ENCODE results near the gene KRTAP10-1. TPM values are rescaled to one million over a fixed set of nuclear protein-coding genes. Genes with fewer than 3 reads are reported as not detected.
A peak's percentile ranks its signal among the peaks of the same experiment; 100 is the strongest.

Gene KRTAP10-1
- total and polyA plus RNA-seq, 2 of the 8 experiments (the other 6 are each of a cell fraction or from before 2014, with no cell fraction given), result 0.08 TPM; not detected in 1

- no peak overlapping the region for H3K14ac ChIP-seq (ENCODE audit: insufficient read length)
- H2AFZ ChIP-seq (ENCODE audit: low read length), result no peak overlapping the region
- no peak for FAIRE-seq
- H3K79me2 ChIP-seq (ENCODE audit: control insufficient read depth in 1 of 2, insufficient read depth in 2 of 2, low read length in 2 of 2), result no peaks in the 10 kb centered on the region
- H2BK15ac ChIP-seq (ENCODE audit: low read length), result peak overlapping the region; percentile 72; the same call in 1 of the 2 replicates
- no peak overlapping the region for H3K56ac ChIP-seq (replicated peaks; ENCODE audit: insufficient read length, low read depth, low read length)
- peaks cover 0 to 3% (median 0%) of the 10 kb centered on the region in 4 experiments; a peak in 1 of 7 replicates for H3K27me3 ChIP-seq (replicated peaks in 1 of 4; ENCODE audit: control insufficient read depth in 3 of 4, extremely low read depth in 1 of 4, insufficient read depth in 3 of 4, low read length in 3 of 4)
- H3K79me1 ChIP-seq (ENCODE audit: low read depth, low read length), result peaks cover 3% of the 10 kb centered on the region; the same call in 1 of the 2 replicates
- no peak overlapping the region for H3K4me3 ChIP-seq (ENCODE audit: extremely low read depth in 1 of 4, insufficient read depth in 2 of 4, low read depth in 3 of 4, low read length in 4 of 4)
- H4K91ac ChIP-seq (replicated peaks; ENCODE audit: insufficient read length, low read length), result no peak overlapping the region
- H2BK5ac ChIP-seq (ENCODE audit: low read depth, low read length), result no peak overlapping the region
- no peak overlapping the region for H3K4ac ChIP-seq (replicated peaks; ENCODE audit: insufficient read length, low read depth, low read length)
- H3K18ac ChIP-seq (ENCODE audit: extremely low read depth, low read length), result no peak overlapping the region
- H2AK5ac ChIP-seq (ENCODE audit: low read depth, low read length), result no peak overlapping the region
- no peak overlapping the region for H3K4me2 ChIP-seq (ENCODE audit: insufficient read depth in 1 of 2, low read depth in 2 of 2, low read length in 2 of 2)
- H4K8ac ChIP-seq (ENCODE audit: extremely low read depth, insufficient read depth, low read length), result no peak overlapping the region
- TF ChIP-seq ASH2L (IDR thresholded peaks at IDR 0.05; ENCODE audit: low read length), result no peak
- no peak for TF ChIP-seq EP300 (IDR thresholded peaks at IDR 0.05; ENCODE audit: borderline replicate concordance in 1 of 2, low read depth in 2 of 2, low read length in 2 of 2)
- TF ChIP-seq EZH2 (IDR thresholded peaks at IDR 0.05; ENCODE audit: low read depth, low read length, severe bottlenecking), result no peak
- no peak for TF ChIP-seq RNF2 (IDR thresholded peaks at IDR 0.05; ENCODE audit: borderline replicate concordance, low read depth, low read length, missing control alignments, poor library complexity, severe bottlenecking)
- TF ChIP-seq CBX8 (IDR thresholded peaks at IDR 0.05; ENCODE audit: borderline replicate concordance, low read depth, low read length), result no peak
- TF ChIP-seq RAD21 (IDR thresholded peaks at IDR 0.05 in 1 of 2, conservative IDR thresholded peaks at IDR 0.05 in 1 of 2; ENCODE audit: low read depth in 2 of 2, low read length in 2 of 2), result no peak
- TF ChIP-seq TBP (IDR thresholded peaks at IDR 0.05; ENCODE audit: low read depth, low read length), result no peak
- no peak for TF ChIP-seq SIX5 (IDR thresholded peaks at IDR 0.05; ENCODE audit: low read depth, low read length)
- no peak for TF ChIP-seq CEBPB (IDR thresholded peaks at IDR 0.05; ENCODE audit: low read depth, low read length)
- no peak for TF ChIP-seq CREB1 (IDR thresholded peaks at IDR 0.05)
- TF ChIP-seq NRF1 (IDR thresholded peaks at IDR 0.05; ENCODE audit: low read depth, low read length), result no peak
- 77% methylated on average over 12 of the region's 12 CpGs; no CpG with 5 or more reads in 1 of the 2 experiments for WGBS, 2 experiments (ENCODE audit: extremely low coverage in 1 of 2, insufficient coverage in 1 of 2, insufficient read length in 1 of 2, insufficient replicate concordance in 2 of 2, low coverage in 1 of 2, low lambda C conversion rate in 2 of 2, missing lambda C conversion rate in 1 of 2)
- no peak overlapping the region for H2BK12ac ChIP-seq (ENCODE audit: low read depth, low read length)
- no peaks in the 10 kb centered on the region for H3K36me3 ChIP-seq (ENCODE audit: control insufficient read depth in 2 of 4, insufficient read depth in 4 of 4, low read length in 3 of 4)
- no peaks in the 10 kb centered on the region; a peak in 1 of 7 replicates for H3K4me1 ChIP-seq (replicated peaks in 1 of 4; ENCODE audit: control insufficient read depth in 3 of 4, insufficient read depth in 4 of 4, low read length in 3 of 4)
- no peak overlapping the region; a peak in 1 of 7 replicates for H3K9ac ChIP-seq (replicated peaks in 1 of 4; ENCODE audit: extremely low read depth in 1 of 4, low read depth in 3 of 4, low read length in 3 of 4)
- ChIA-PET CTCF (ENCODE audit: partially characterized antibody) (interaction anchor here (0.6 to 1.6 kb wide), 3 partner anchors 10 to 55 kb away, joined by 3 to 5 read pairs (median 3); no protein-coding TSS in a partner anchor), POLR2A (ENCODE audit: partially characterized antibody) (interaction anchor here (1.1 kb wide), 1 partner anchor 13 kb away, joined by 3 read pairs; no protein-coding TSS in a partner anchor)
- no peak overlapping the region for H4K5ac ChIP-seq (ENCODE audit: insufficient read length, low read depth, low read length)
- no peak overlapping the region for H3K27ac ChIP-seq (ENCODE audit: low read depth, low read length)
- H3K23ac ChIP-seq (ENCODE audit: insufficient read length), result no peak overlapping the region
- peaks cover 0 to 15% of the 10 kb centered on the region in 2 experiments; a peak in 1 of 4 replicates for H3K9me3 ChIP-seq (ENCODE audit: insufficient read depth in 2 of 2, low read depth in 1 of 2, low read length in 1 of 2)
- H4K20me1 ChIP-seq (replicated peaks in 1 of 2; ENCODE audit: control insufficient read depth in 1 of 2, insufficient read depth in 2 of 2, low read length in 2 of 2), result peaks cover 0 to 2% of the 10 kb centered on the region in 2 experiments
- H2BK120ac ChIP-seq (replicated peaks; ENCODE audit: low read depth, low read length), result no peak overlapping the region
- H3K23me2 ChIP-seq (ENCODE audit: low read depth, low read length), result peaks cover 16% of the 10 kb centered on the region; the same call in 1 of the 2 replicates
- DNase-seq (ENCODE audit: low read depth in 1 of 2, low spot score in 2 of 2), result no peak
- no peak overlapping the region for H2BK20ac ChIP-seq (ENCODE audit: low read length)
Observed at GRCh38 chr21:44526096-44526997, 13.6 kb downstream of the KRTAP10-1 start.

All from H1 (cell line).